PC-3 (cell line): ENCODE measurements around the gene EVPL.

Experiments used
- EZH2 ChIP-seq: fragments of 300-600 bp; sonication (generic); IDR thresholded peaks from one replicate; pipeline ENCODE4 v1.6.1; 2017; ENCODE audit warnings: antibody characterized with exemption, mild to moderate bottlenecking, low read length; ENCODE audit not compliant: unreplicated experiment
- TF ChIP-seq, protein P1 (sequence below): fragments of 300-600 bp; sonication (generic); conservative IDR thresholded peaks from 2 replicates; pipeline ENCODE4 v1.5.1; 2017; ENCODE audit warnings: antibody characterized with exemption, low read depth, mild to moderate bottlenecking, low read length

DNA sequence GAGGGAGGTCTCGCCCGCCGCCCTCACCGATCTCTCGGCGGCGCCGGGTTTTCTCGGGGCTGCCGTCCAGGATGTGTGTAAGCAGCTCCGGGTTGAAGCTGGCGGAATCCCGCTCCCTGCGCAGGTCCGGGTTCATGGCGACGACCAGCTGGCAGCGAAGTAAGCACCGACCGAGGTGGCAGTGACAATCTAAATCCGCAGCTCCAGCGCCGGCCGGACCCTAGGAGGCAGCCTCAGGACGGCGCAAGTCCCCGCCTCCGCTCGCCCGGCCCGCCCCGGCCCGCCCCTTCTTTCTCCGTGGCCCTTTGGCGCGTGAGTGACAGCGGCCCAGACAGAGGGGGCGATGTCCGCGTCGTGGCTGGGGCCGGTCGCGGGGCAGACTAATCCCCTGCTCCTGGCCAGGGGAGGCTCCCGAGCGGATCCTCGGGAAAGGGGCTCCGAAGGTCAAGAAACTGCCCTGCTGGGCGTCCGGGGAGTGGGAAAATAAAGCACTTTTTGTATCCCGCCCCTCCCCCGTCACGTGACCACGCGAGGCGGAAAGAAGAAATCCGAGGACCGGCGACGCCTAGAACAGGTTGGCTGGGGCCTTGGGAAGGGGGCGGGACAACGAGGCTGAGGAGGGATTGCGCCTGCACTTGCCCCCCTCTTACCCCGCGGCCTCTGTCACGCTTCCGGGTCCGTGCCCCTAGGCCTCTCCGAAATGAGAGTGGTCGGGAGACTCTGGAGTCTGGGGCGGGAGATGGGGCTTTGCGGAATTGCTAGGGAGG is 48.0 kb downstream of the EVPL start, which contains the start of the genes ACOX1 and TEN1:
- no peak for TF ChIP-seq EZH2
- TF ChIP-seq, protein P1, sequence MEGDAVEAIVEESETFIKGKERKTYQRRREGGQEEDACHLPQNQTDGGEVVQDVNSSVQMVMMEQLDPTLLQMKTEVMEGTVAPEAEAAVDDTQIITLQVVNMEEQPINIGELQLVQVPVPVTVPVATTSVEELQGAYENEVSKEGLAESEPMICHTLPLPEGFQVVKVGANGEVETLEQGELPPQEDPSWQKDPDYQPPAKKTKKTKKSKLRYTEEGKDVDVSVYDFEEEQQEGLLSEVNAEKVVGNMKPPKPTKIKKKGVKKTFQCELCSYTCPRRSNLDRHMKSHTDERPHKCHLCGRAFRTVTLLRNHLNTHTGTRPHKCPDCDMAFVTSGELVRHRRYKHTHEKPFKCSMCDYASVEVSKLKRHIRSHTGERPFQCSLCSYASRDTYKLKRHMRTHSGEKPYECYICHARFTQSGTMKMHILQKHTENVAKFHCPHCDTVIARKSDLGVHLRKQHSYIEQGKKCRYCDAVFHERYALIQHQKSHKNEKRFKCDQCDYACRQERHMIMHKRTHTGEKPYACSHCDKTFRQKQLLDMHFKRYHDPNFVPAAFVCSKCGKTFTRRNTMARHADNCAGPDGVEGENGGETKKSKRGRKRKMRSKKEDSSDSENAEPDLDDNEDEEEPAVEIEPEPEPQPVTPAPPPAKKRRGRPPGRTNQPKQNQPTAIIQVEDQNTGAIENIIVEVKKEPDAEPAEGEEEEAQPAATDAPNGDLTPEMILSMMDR: peak; percentile 45; the same call in 1 of the 2 replicates
